ENCODE measurements around the gene TICAM1. TPM values are rescaled to one million over a fixed set of nuclear protein-coding genes. Genes with fewer than 3 reads are reported as not detected.

The TICAM1 gene
- total and polyA plus RNA-seq, 2 of the 13 experiments (the other 11 are each of a cell fraction or from before 2014, with no cell fraction given) = 0.33 to 0.95 TPM

DNA sequence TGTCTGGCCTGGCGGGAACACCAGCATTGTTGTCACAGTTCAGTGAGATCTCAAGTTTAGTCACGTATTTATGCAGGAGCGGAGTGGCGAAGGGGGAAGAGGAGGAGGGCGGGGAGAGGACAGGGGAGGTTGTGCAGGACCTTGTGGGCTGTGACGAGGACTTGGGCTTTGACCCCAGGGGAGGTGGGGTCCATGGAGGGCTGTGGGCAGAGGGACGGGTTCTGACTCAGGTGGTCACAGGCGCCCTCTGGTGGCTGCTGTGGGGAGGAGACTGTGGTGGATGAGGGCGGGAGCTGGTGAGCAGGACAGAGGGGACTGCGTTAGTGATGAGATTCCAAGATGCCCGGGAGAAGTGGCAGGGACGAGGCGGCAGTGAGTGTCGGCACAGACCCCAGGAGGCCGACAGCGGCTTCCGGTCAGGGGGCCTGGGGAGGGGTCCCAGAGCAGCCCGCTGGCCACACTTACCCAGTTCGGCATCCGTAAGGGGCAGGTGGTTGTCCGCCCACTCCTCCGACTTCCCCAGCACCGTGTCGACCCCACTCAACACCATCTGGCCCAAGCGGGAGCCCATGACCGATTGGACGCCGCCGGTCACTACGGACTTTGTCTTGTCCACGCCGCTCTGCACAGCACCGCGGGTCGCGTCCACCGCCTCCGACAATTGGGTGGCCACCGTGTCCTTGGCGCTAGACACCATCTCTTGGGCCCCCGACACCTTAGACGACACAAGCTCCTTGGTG lies 20.2 kb upstream of the TICAM1 start (continued):
- TF ChIP-seq, protein P1, sequence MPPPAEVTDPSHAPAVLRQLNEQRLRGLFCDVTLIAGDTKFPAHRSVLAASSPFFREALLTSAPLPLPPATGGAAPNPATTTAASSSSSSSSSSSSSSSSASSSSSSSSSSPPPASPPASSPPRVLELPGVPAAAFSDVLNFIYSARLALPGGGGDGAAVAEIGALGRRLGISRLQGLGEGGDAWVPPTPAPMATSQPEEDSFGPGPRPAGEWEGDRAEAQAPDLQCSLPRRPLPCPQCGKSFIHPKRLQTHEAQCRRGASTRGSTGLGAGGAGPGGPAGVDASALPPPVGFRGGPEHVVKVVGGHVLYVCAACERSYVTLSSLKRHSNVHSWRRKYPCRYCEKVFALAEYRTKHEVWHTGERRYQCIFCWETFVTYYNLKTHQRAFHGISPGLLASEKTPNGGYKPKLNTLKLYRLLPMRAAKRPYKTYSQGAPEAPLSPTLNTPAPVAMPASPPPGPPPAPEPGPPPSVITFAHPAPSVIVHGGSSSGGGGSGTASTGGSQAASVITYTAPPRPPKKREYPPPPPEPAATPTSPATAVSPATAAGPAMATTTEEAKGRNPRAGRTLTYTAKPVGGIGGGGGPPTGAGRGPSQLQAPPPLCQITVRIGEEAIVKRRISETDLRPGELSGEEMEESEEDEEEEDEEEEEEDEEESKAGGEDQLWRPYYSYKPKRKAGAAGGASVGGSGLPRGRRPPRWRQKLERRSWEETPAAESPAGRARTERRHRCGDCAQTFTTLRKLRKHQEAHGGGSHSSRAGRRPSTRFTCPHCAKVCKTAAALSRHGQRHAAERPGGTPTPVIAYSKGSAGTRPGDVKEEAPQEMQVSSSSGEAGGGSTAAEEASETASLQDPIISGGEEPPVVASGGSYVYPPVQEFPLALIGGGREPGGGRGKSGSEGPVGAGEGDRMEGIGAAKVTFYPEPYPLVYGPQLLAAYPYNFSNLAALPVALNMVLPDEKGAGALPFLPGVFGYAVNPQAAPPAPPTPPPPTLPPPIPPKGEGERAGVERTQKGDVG (CRISPR knock-in tag; IDR thresholded peaks at IDR 0.05; ENCODE audit: borderline replicate concordance) = peak; percentile 91
- TF ChIP-seq ZNF772 (CRISPR knock-in tag; IDR thresholded peaks at IDR 0.05) (no peak), CHCHD3 (CRISPR knock-in tag; IDR thresholded peaks at IDR 0.05) (no peak), PHF5A (CRISPR knock-in tag; IDR thresholded peaks at IDR 0.05; ENCODE audit: low read depth, unreplicated experiment) (no peak), RXRA (CRISPR knock-in tag; IDR thresholded peaks at IDR 0.05) (no peak; the same call in 1 of the 2 replicates), HDAC6 (IDR thresholded peaks at IDR 0.05; ENCODE audit: low read depth, low read length) (no peak), TCF12 (IDR thresholded peaks at IDR 0.05) (no peak), TCF12 (CRISPR knock-in tag; IDR thresholded peaks at IDR 0.05) (no peak), FOSL2 (CRISPR knock-in tag; IDR thresholded peaks at IDR 0.05) (peak; percentile 70), ZNF780A (CRISPR knock-in tag; IDR thresholded peaks at IDR 0.05) (no peak), ZNF709 (CRISPR knock-in tag; IDR thresholded peaks at IDR 0.05) (no peak), NAIF1 (CRISPR knock-in tag; IDR thresholded peaks at IDR 0.05; ENCODE audit: borderline replicate concordance) (no peak), MBNL3 (CRISPR knock-in tag; conservative IDR thresholded peaks at IDR 0.05) (no peak), ZNF446 (CRISPR knock-in tag; IDR thresholded peaks at IDR 0.05) (no peak), CENPX (CRISPR knock-in tag; IDR thresholded peaks at IDR 0.05) (no peak), SMARCE1 (IDR thresholded peaks at IDR 0.05; ENCODE audit: borderline replicate concordance) (no peak), NR2F6 (IDR thresholded peaks at IDR 0.05) (no peak), NR2F6 (CRISPR knock-in tag; IDR thresholded peaks at IDR 0.05) (peak; percentile 67), NFYC (CRISPR knock-in tag; IDR thresholded peaks at IDR 0.05) (no peak), ZBTB1 (CRISPR knock-in tag; IDR thresholded peaks at IDR 0.05; ENCODE audit: borderline replicate concordance) (no peak)
- TF ChIP-seq, protein P2, sequence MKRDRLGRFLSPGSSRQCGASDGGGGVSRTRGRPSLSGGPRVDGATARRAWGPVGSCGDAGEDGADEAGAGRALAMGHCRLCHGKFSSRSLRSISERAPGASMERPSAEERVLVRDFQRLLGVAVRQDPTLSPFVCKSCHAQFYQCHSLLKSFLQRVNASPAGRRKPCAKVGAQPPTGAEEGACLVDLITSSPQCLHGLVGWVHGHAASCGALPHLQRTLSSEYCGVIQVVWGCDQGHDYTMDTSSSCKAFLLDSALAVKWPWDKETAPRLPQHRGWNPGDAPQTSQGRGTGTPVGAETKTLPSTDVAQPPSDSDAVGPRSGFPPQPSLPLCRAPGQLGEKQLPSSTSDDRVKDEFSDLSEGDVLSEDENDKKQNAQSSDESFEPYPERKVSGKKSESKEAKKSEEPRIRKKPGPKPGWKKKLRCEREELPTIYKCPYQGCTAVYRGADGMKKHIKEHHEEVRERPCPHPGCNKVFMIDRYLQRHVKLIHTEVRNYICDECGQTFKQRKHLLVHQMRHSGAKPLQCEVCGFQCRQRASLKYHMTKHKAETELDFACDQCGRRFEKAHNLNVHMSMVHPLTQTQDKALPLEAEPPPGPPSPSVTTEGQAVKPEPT (CRISPR knock-in tag; IDR thresholded peaks at IDR 0.05; ENCODE audit: low read depth) = no peak
- TF ChIP-seq, protein P3, sequence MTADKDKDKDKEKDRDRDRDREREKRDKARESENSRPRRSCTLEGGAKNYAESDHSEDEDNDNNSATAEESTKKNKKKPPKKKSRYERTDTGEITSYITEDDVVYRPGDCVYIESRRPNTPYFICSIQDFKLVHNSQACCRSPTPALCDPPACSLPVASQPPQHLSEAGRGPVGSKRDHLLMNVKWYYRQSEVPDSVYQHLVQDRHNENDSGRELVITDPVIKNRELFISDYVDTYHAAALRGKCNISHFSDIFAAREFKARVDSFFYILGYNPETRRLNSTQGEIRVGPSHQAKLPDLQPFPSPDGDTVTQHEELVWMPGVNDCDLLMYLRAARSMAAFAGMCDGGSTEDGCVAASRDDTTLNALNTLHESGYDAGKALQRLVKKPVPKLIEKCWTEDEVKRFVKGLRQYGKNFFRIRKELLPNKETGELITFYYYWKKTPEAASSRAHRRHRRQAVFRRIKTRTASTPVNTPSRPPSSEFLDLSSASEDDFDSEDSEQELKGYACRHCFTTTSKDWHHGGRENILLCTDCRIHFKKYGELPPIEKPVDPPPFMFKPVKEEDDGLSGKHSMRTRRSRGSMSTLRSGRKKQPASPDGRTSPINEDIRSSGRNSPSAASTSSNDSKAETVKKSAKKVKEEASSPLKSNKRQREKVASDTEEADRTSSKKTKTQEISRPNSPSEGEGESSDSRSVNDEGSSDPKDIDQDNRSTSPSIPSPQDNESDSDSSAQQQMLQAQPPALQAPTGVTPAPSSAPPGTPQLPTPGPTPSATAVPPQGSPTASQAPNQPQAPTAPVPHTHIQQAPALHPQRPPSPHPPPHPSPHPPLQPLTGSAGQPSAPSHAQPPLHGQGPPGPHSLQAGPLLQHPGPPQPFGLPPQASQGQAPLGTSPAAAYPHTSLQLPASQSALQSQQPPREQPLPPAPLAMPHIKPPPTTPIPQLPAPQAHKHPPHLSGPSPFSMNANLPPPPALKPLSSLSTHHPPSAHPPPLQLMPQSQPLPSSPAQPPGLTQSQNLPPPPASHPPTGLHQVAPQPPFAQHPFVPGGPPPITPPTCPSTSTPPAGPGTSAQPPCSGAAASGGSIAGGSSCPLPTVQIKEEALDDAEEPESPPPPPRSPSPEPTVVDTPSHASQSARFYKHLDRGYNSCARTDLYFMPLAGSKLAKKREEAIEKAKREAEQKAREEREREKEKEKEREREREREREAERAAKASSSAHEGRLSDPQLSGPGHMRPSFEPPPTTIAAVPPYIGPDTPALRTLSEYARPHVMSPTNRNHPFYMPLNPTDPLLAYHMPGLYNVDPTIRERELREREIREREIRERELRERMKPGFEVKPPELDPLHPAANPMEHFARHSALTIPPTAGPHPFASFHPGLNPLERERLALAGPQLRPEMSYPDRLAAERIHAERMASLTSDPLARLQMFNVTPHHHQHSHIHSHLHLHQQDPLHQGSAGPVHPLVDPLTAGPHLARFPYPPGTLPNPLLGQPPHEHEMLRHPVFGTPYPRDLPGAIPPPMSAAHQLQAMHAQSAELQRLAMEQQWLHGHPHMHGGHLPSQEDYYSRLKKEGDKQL (CRISPR knock-in tag; IDR thresholded peaks at IDR 0.05; ENCODE audit: low read depth) = no peak

Measured in HepG2 (cell line).